Upper lobe of right lung (tissue), 1 donor: ENCODE measurements around the gene CYTH2. TPM values are rescaled to one million over a fixed set of nuclear protein-coding genes. Genes with fewer than 3 reads are reported as not detected.

Source experiments
- ATAC-seq: fragments of 200-7000 bp; cut with Tn5 transposase; one replicate; pipeline ENCODE4 v1.9.1; 2020; ENCODE audit warnings: mild to moderate bottlenecking, moderate library complexity
- DNase-seq: peaks from one replicate; pipeline ENCODE4 v3.0.0-alpha.2; 2020
- H3K27ac ChIP-seq: fragments of 200-600 bp; one replicate; pipeline ENCODE4 v1.8.0; 2022
- H3K27me3 ChIP-seq: fragments of 200-600 bp; one replicate; pipeline ENCODE4 v1.8.0; 2022; ENCODE audit warnings: mild to moderate bottlenecking
- H3K36me3 ChIP-seq: fragments of 200-600 bp; one replicate; pipeline ENCODE4 v1.8.0; 2022
- H3K4me1 ChIP-seq: fragments of 200-600 bp; one replicate; pipeline ENCODE4 v1.8.0; 2022
- H3K4me3 ChIP-seq: fragments of 200-600 bp; one replicate; pipeline ENCODE4 v1.8.0; 2022; ENCODE audit warnings: mild to moderate bottlenecking
- H3K9me3 ChIP-seq: fragments of 200-600 bp; one replicate; pipeline ENCODE4 v1.8.0; 2022
- intact Hi-C: fragments of 100-400 bp; cut with DNase I; formaldehyde crosslinking; loops from one replicate; pipeline ENCODE4 v1.11.0; 2022
- total RNA-seq: library from RNA; stranded (reverse); fragmentation: NEBNext Ultra II Directional; extraction: Animal tissue kit (Norgen Biotek cat#: 25700); gene quantifications from one replicate; pipeline ENCODE4 v1.2.1, GENCODE V29; 2021
- TF ChIP-seq, protein P1 (sequence below): fragments of 200-600 bp; IDR thresholded peaks from one replicate; pipeline ENCODE4 v1.8.0; 2022; ENCODE audit warnings: antibody characterized with exemption
- donor health status: DM: no; HTN: yes; CAD: no; lungs with severe emphysema.

The CYTH2 gene
- total RNA-seq, 1 donor from 2014 or later, result 60.7 TPM

GRCh38 chr19:48500830-48501493, 31.8 kb downstream of the CYTH2 start:
- intact Hi-C loops, result no loop called here
- TF ChIP-seq, protein P1, sequence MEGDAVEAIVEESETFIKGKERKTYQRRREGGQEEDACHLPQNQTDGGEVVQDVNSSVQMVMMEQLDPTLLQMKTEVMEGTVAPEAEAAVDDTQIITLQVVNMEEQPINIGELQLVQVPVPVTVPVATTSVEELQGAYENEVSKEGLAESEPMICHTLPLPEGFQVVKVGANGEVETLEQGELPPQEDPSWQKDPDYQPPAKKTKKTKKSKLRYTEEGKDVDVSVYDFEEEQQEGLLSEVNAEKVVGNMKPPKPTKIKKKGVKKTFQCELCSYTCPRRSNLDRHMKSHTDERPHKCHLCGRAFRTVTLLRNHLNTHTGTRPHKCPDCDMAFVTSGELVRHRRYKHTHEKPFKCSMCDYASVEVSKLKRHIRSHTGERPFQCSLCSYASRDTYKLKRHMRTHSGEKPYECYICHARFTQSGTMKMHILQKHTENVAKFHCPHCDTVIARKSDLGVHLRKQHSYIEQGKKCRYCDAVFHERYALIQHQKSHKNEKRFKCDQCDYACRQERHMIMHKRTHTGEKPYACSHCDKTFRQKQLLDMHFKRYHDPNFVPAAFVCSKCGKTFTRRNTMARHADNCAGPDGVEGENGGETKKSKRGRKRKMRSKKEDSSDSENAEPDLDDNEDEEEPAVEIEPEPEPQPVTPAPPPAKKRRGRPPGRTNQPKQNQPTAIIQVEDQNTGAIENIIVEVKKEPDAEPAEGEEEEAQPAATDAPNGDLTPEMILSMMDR, result no peak
- no peaks in the 10 kb centered on the region for H3K9me3 ChIP-seq
- H3K4me1 ChIP-seq, result peaks cover 5% of the 10 kb centered on the region
- no peaks in the 10 kb centered on the region for H3K36me3 ChIP-seq
- peak overlapping the region; percentile 49 for H3K4me3 ChIP-seq
- ATAC-seq (no peak), DNase-seq (no peak)
- no peak overlapping the region for H3K27ac ChIP-seq
- H3K27me3 ChIP-seq, result peaks cover 32% of the 10 kb centered on the region

DNA sequence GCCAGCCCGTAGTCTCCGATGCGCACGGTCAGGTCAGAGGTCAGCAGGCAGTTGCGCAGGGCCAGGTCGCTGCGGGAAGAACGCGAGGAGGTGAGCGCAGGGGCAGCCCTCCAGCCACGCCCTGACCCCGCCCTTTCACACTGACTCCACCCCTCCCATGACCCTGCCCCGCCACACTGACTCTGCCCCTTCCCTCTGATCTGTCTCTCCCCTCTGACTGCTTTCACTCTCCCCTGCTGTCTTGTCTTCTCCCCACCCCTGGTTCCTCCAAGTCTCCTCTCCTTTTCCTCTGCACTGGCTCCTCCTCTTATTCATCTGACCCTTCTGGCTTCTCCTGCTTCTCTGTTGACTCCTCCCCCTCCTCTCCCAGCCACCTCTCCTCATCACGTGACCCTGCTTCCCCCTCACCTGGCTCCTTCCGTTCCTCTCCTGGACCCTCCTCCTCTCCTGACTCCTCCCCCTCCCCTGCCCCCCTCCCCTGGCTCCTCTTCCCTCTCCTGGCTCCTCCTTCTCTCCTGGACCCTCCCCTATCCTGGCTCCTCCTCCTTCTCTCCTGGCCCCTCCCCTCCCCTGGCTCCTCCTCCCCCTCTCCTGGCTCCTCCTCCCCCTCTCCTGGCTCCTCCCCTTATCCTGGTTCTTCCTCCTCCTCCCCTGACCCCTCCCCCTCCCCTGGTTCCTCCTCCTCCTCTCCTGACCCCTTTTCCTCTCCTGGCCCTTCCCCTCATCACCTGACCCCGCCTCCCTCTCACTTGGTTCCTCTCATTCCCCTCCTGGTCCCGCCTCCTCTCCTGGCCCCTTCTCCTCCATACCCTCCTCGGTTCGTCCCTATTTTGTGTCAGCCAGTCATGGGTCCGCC, 32.6 kb downstream of the CYTH2 start:
- H3K4me1 ChIP-seq, result peaks cover 5% of the 10 kb centered on the region
- DNase-seq, result peak; percentile 97
- H3K4me3 ChIP-seq, result peak overlapping the region; percentile 49
- intact Hi-C loops, result no loop called here
- no peaks in the 10 kb centered on the region for H3K9me3 ChIP-seq
- no peaks in the 10 kb centered on the region for H3K36me3 ChIP-seq
- peak; percentile 88 for ATAC-seq
- TF ChIP-seq, protein P1, result no peak
- H3K27me3 ChIP-seq, result peaks cover 32% of the 10 kb centered on the region
- H3K27ac ChIP-seq, result no peak overlapping the region

- ATAC-seq, result no peak
Observed at GRCh38 chr19:48502350-48503018, 33.3 kb downstream of the CYTH2 start.

GRCh38 chr19:48506138-48506733, 37.1 kb downstream of the CYTH2 start:
- intact Hi-C loops, result no loop called here
- H3K4me1 ChIP-seq, result peaks cover 4% of the 10 kb centered on the region
- peaks cover 9% of the 10 kb centered on the region for H3K27me3 ChIP-seq
- ATAC-seq (no peak), DNase-seq (no peak)
- no peak overlapping the region for H3K4me3 ChIP-seq
- TF ChIP-seq, protein P1, result peak; percentile 44
- no peaks in the 10 kb centered on the region for H3K36me3 ChIP-seq
- no peaks in the 10 kb centered on the region for H3K9me3 ChIP-seq
- H3K27ac ChIP-seq, result no peak overlapping the region

More at GRCh38 chr19:48502350-48503018, 33.3 kb downstream of the CYTH2 start:
- no peak for DNase-seq
- Histone ChIP-seq H3K27me3 (peaks cover 27% of the 10 kb centered on the region), H3K9me3 (no peaks in the 10 kb centered on the region), H3K4me3 (peak overlapping the region; percentile 43), H3K27ac (no peak overlapping the region), H3K36me3 (no peaks in the 10 kb centered on the region), H3K4me1 (peaks cover 5% of the 10 kb centered on the region)
- TF ChIP-seq, protein P1, result no peak
- intact Hi-C loops, result no loop called here

- H3K4me3 ChIP-seq, result no peak overlapping the region
- intact Hi-C loops, result no loop called here
- TF ChIP-seq, protein P1, result no peak
Observed at GRCh38 chr19:48507911-48508439, 38.8 kb downstream of the CYTH2 start.

More at GRCh38 chr19:48507911-48508439, 38.8 kb downstream of the CYTH2 start:
- Histone ChIP-seq H3K9me3 (no peaks in the 10 kb centered on the region), H3K4me1 (peaks cover 5% of the 10 kb centered on the region), H3K27me3 (peaks cover 23% of the 10 kb centered on the region), H3K27ac (no peak overlapping the region), H3K36me3 (no peaks in the 10 kb centered on the region)
- ATAC-seq (no peak), DNase-seq (no peak)
